ENCODE results near the gene CELSR2.

CELSR2 gene

GRCh38 chr1:109259674-109260557, 10.6 kb downstream of the CELSR2 start:
- H3K36me3 ChIP-seq (ENCODE audit: control insufficient read depth, insufficient read depth, low read length): peaks cover 5% of the 10 kb centered on the region
- no peak overlapping the region for H3K4me3 ChIP-seq (ENCODE audit: extremely low read depth, insufficient read depth, low read length, poor library complexity, severe bottlenecking)
- peaks cover 18% of the 10 kb centered on the region for H3K4me1 ChIP-seq (ENCODE audit: control insufficient read depth, insufficient read depth, low read length, poor library complexity, severe bottlenecking)
- H3K9me3 ChIP-seq (ENCODE audit: control insufficient read depth, low read length): no peaks in the 10 kb centered on the region
- no peak overlapping the region for H3K27ac ChIP-seq (ENCODE audit: low read depth, low read length, severe bottlenecking)
- 73 to 74% methylated on average over 4 to 5 of the region's 7 CpGs for WGBS, 2 experiments (ENCODE audit: insufficient coverage in 2 of 2)

DNA sequence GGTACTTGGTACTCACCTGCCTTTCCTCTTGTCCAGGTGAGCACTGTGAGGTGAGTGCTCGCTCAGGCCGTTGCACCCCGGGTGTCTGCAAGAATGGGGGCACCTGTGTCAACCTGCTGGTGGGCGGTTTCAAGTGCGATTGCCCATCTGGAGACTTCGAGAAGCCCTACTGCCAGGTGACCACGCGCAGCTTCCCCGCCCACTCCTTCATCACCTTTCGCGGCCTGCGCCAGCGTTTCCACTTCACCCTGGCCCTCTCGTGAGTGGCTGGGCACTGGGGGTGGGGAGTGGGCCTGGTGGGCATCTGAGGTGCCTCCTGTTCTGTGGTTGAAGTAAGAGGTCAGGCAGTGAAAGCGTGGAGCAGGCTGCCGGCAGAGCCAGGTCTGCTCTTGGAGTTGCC, 11.7 kb downstream of the CELSR2 start:
- WGBS, 2 experiments (ENCODE audit: insufficient coverage in 2 of 2): 91 to 96% methylated on average over 16 of the region's 16 CpGs
- peaks cover 5% of the 10 kb centered on the region for H3K36me3 ChIP-seq (ENCODE audit: control insufficient read depth, insufficient read depth, low read length)
- H3K27ac ChIP-seq (ENCODE audit: low read depth, low read length, severe bottlenecking): no peak overlapping the region

GRCh38 chr1:109261578-109261977, 12.2 kb downstream of the CELSR2 start:
- no peak overlapping the region for H3K4me3 ChIP-seq (ENCODE audit: extremely low read depth, insufficient read depth, low read length, poor library complexity, severe bottlenecking)
- peaks cover 13% of the 10 kb centered on the region for H3K4me1 ChIP-seq (ENCODE audit: control insufficient read depth, insufficient read depth, low read length, poor library complexity, severe bottlenecking)
- peaks cover 5% of the 10 kb centered on the region for H3K36me3 ChIP-seq (ENCODE audit: control insufficient read depth, insufficient read depth, low read length)
- H3K9me3 ChIP-seq (ENCODE audit: control insufficient read depth, low read length): no peaks in the 10 kb centered on the region
- 89 to 92% methylated on average over 3 to 5 of the region's 6 CpGs for WGBS, 2 experiments (ENCODE audit: insufficient coverage in 2 of 2)
- no peak overlapping the region for H3K27ac ChIP-seq (ENCODE audit: low read depth, low read length, severe bottlenecking)

More for the DNA sequence above, 11.7 kb downstream of the CELSR2 start:
- no peak overlapping the region for H3K4me3 ChIP-seq (ENCODE audit: extremely low read depth, insufficient read depth, low read length, poor library complexity, severe bottlenecking)
- no peaks in the 10 kb centered on the region for H3K9me3 ChIP-seq (ENCODE audit: control insufficient read depth, low read length)
- peaks cover 13% of the 10 kb centered on the region for H3K4me1 ChIP-seq (ENCODE audit: control insufficient read depth, insufficient read depth, low read length, poor library complexity, severe bottlenecking)

DNA sequence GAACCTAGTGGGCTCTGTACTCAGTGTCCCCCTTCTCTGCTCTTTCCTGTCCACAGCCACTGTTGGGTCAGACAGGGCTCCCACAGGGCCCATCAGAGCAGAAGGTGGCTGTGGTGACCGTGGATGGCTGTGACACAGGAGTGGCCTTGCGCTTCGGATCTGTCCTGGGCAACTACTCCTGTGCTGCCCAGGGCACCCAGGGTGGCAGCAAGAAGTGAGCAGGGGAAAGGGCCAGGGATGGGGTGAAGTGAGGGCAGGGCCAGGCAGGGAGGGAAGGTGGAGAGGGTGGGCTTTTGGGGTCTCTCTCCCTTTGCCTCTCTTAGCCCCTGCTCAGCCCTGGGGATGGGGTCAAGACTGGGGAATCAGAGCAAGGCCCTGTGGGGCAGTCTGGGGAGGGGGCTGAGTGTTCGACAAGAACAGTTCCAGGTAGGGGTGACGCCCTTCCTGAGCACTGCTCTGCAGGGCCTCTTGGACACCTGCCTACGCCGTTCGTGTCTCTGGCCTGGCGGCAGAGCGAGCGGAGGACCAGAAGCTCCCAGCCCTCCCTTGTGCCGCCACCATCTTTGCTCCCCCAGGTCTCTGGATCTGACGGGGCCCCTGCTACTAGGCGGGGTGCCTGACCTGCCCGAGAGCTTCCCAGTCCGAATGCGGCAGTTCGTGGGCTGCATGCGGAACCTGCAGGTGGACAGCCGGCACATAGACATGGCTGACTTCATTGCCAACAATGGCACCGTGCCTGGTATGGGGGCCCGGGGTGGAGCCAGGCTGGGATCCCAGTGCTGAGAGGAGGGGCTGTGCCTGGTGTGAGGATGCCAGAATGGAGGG, 13.1 kb downstream of the CELSR2 start:
- Histone ChIP-seq H3K36me3 (ENCODE audit: control insufficient read depth, insufficient read depth, low read length) (peaks cover 5% of the 10 kb centered on the region), H3K4me1 (ENCODE audit: control insufficient read depth, insufficient read depth, low read length, poor library complexity, severe bottlenecking) (peaks cover 13% of the 10 kb centered on the region), H3K9me3 (ENCODE audit: control insufficient read depth, low read length) (no peaks in the 10 kb centered on the region), H3K4me3 (ENCODE audit: extremely low read depth, insufficient read depth, low read length, poor library complexity, severe bottlenecking) (no peak overlapping the region), H3K27ac (ENCODE audit: low read depth, low read length, severe bottlenecking) (no peak overlapping the region)
- 91 to 96% methylated on average over 19 to 22 of the region's 22 CpGs for WGBS, 2 experiments (ENCODE audit: insufficient coverage in 2 of 2)

GRCh38 chr1:109263234-109263596, 13.9 kb downstream of the CELSR2 start:
- Histone ChIP-seq H3K4me1 (ENCODE audit: control insufficient read depth, insufficient read depth, low read length, poor library complexity, severe bottlenecking) (peaks cover 10% of the 10 kb centered on the region), H3K27ac (ENCODE audit: low read depth, low read length, severe bottlenecking) (no peak overlapping the region), H3K36me3 (ENCODE audit: control insufficient read depth, insufficient read depth, low read length) (peaks cover 8% of the 10 kb centered on the region), H3K9me3 (ENCODE audit: control insufficient read depth, low read length) (no peaks in the 10 kb centered on the region), H3K4me3 (ENCODE audit: extremely low read depth, insufficient read depth, low read length, poor library complexity, severe bottlenecking) (no peak overlapping the region)
- WGBS, 2 experiments (ENCODE audit: insufficient coverage in 2 of 2): 76 to 77% methylated on average over 10 to 11 of the region's 12 CpGs

DNA sequence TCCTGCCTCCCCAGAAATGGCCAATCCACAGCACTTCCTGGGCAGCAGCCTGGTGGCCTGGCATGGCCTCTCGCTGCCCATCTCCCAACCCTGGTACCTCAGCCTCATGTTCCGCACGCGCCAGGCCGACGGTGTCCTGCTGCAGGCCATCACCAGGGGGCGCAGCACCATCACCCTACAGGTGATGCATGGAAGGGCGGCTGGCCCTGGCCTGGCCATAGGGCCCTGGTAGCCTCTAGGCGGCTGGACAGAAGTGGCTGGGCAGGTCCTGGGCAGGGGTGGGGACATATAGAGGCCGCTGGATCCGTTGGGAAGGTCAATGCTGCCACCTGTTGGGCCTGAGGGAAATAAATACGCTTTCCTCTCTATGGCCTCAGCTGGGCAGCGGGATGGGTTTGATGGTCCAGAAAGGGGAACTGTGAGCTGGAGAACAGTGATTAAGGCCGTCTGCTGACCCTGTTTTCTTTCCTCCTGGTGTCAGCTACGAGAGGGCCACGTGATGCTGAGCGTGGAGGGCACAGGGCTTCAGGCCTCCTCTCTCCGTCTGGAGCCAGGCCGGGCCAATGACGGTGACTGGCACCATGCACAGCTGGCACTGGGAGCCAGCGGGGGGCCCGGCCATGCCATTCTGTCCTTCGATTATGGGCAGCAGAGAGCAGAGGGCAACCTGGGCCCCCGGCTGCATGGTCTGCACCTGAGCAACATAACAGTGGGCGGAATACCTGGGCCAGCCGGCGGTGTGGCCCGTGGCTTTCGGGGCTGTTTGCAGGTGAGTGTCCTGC, 14.4 kb downstream of the CELSR2 start:
- no peaks in the 10 kb centered on the region for H3K9me3 ChIP-seq (ENCODE audit: control insufficient read depth, low read length)
- H3K36me3 ChIP-seq (ENCODE audit: control insufficient read depth, insufficient read depth, low read length): peaks cover 8% of the 10 kb centered on the region
- H3K27ac ChIP-seq (ENCODE audit: low read depth, low read length, severe bottlenecking): no peak overlapping the region
- no peak overlapping the region for H3K4me3 ChIP-seq (ENCODE audit: extremely low read depth, insufficient read depth, low read length, poor library complexity, severe bottlenecking)
- WGBS, 2 experiments (ENCODE audit: insufficient coverage in 2 of 2): 47 to 62% methylated on average over 16 to 25 of the region's 29 CpGs
- H3K4me1 ChIP-seq (ENCODE audit: control insufficient read depth, insufficient read depth, low read length, poor library complexity, severe bottlenecking): peaks cover 10% of the 10 kb centered on the region

- peaks cover 8% of the 10 kb centered on the region for H3K36me3 ChIP-seq (ENCODE audit: control insufficient read depth, insufficient read depth, low read length)
These were observed 15.0 kb downstream of the CELSR2 start for GRCh38 chr1:109264379-109264755.

DNA sequence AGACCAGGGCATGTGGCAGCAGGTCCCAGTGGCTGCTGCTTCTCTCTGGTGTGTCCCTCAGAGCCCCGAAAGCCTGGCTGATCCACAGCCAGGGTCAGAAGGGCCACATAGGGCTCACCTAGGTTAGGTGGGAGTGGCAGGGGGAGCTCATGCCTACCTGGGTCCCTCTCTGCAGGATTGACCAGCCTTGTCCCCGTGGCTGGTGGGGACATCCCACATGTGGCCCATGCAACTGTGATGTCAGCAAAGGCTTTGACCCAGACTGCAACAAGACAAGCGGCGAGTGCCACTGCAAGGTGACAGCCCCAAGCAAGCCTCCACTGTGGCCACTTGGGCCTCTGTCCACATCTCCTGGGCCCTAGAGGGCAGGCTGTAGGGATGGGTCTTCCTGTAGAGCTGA, 15.7 kb downstream of the CELSR2 start:
- Histone ChIP-seq H3K27ac (ENCODE audit: low read depth, low read length, severe bottlenecking) (no peak overlapping the region), H3K4me1 (ENCODE audit: control insufficient read depth, insufficient read depth, low read length, poor library complexity, severe bottlenecking) (peaks cover 10% of the 10 kb centered on the region), H3K4me3 (ENCODE audit: extremely low read depth, insufficient read depth, low read length, poor library complexity, severe bottlenecking) (no peak overlapping the region), H3K36me3 (ENCODE audit: control insufficient read depth, insufficient read depth, low read length) (peaks cover 10% of the 10 kb centered on the region), H3K9me3 (ENCODE audit: control insufficient read depth, low read length) (no peaks in the 10 kb centered on the region)
- WGBS, 2 experiments (ENCODE audit: insufficient coverage in 2 of 2): 85 to 96% methylated on average over 3 of the region's 4 CpGs

More at GRCh38 chr1:109264379-109264755, 15.0 kb downstream of the CELSR2 start:
- WGBS, 2 experiments (ENCODE audit: insufficient coverage in 2 of 2): 79 to 86% methylated on average over 7 to 9 of the region's 9 CpGs
- Histone ChIP-seq H3K4me3 (ENCODE audit: extremely low read depth, insufficient read depth, low read length, poor library complexity, severe bottlenecking) (no peak overlapping the region), H3K27ac (ENCODE audit: low read depth, low read length, severe bottlenecking) (no peak overlapping the region), H3K9me3 (ENCODE audit: control insufficient read depth, low read length) (no peaks in the 10 kb centered on the region), H3K4me1 (ENCODE audit: control insufficient read depth, insufficient read depth, low read length, poor library complexity, severe bottlenecking) (peaks cover 10% of the 10 kb centered on the region)

DNA sequence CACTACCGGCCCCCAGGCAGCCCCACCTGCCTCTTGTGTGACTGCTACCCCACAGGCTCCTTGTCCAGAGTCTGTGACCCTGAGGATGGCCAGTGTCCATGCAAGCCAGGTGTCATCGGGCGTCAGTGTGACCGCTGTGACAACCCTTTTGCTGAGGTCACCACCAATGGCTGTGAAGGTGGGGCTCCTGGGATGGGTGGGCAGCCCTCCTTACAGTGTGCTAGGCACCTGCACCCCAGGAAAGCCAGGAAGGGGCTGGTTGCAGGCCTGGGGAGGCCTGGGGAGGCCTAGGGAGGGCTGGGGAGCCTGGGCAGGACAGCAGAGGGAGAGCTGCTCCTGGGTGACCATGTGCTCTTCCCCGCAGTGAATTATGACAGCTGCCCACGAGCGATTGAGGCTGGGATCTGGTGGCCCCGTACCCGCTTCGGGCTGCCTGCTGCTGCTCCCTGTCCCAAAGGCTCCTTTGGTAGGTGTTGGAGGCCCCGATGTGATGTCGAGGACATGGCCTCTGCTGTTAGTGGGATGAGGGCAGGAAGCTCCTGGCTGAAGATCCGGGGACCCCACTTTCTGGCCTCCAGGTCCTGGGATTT, 16.5 kb downstream of the CELSR2 start:
- Histone ChIP-seq H3K4me3 (ENCODE audit: extremely low read depth, insufficient read depth, low read length, poor library complexity, severe bottlenecking) (no peak overlapping the region), H3K27ac (ENCODE audit: low read depth, low read length, severe bottlenecking) (no peak overlapping the region), H3K36me3 (ENCODE audit: control insufficient read depth, insufficient read depth, low read length) (peaks cover 10% of the 10 kb centered on the region), H3K9me3 (ENCODE audit: control insufficient read depth, low read length) (no peaks in the 10 kb centered on the region), H3K4me1 (ENCODE audit: control insufficient read depth, insufficient read depth, low read length, poor library complexity, severe bottlenecking) (peaks cover 4% of the 10 kb centered on the region)
- WGBS, 2 experiments (ENCODE audit: insufficient coverage in 2 of 2): 90 to 94% methylated on average over 7 to 11 of the region's 13 CpGs

DNA sequence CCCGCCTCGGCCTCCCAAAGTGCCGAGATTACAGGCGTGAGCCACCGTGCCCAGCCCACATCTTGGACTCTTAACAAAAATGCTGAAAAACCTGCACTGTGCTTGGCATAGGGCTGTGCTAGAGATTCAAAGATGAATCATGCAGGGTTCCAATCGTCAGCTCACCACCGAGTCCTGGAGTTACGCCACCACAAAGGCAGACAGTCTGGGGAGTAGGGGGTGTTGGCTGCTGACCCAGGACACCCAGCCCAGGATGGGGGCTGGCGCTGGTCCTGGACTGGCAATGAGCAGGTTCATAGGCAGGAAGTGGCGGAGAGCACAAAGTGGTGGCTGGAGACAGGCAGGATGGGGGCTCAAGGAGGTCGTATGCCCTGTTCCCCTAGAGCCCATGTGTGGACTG, 17.6 kb downstream of the CELSR2 start:
- H3K4me1 ChIP-seq (ENCODE audit: control insufficient read depth, insufficient read depth, low read length, poor library complexity, severe bottlenecking): peaks cover 3% of the 10 kb centered on the region
- H3K36me3 ChIP-seq (ENCODE audit: control insufficient read depth, insufficient read depth, low read length): peaks cover 10% of the 10 kb centered on the region
- H3K4me3 ChIP-seq (ENCODE audit: extremely low read depth, insufficient read depth, low read length, poor library complexity, severe bottlenecking): no peak overlapping the region
- H3K27ac ChIP-seq (ENCODE audit: low read depth, low read length, severe bottlenecking): no peak overlapping the region
- H3K9me3 ChIP-seq (ENCODE audit: control insufficient read depth, low read length): no peaks in the 10 kb centered on the region
- WGBS, 2 experiments (ENCODE audit: insufficient coverage in 2 of 2): 91 to 96% methylated on average over 11 of the region's 11 CpGs

All from mesodermal cell (in vitro differentiated cells).